Measurements from ENCODE around the gene DNAJA2. TPM values are rescaled to one million over a fixed set of nuclear protein-coding genes. Genes with fewer than 3 reads are reported as not detected.

Gene DNAJA2
- polyA plus RNA-seq, 2 of the 4 experiments (the other 2 are of a cell fraction): 33.7 to 82.3 TPM

DNA sequence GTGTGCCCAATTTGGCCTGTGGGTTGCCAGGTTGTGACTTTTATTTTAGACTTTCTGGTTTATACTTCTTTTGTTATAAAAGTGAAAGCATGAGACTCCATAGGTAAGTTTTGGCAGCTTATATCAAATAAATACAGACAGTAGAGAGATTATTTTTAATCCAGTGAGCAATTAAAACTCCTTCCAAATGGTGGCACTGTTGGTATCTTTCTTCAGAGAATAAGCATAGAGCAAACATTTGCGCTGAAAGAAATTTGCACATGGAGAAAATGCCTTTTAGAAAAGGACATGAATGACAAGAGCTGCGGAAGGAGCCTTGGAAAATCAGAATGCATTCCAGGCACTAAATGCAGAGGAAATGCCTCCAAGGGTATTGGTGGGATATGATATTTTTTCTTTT lies 46.1 kb upstream of the DNAJA2 start:
- Histone ChIP-seq H3K4me3 (no peak overlapping the region), H3K27ac (no peak overlapping the region), H3K4me1 (no peaks in the 10 kb centered on the region; the same call in 2 of the 3 replicates), H3K4me2 (no peak overlapping the region; the same call in 2 of the 3 replicates), H3K9me3 (no peaks in the 10 kb centered on the region)
- CTCF ChIA-PET: interaction anchor here (0.7 to 2.9 kb wide), 18 partner anchors 9 to 1302 kb away, joined by 3 to 9 read pairs (median 4); partner anchors contain the start of genes DNAJA2 and NETO2
- WGBS (ENCODE audit: missing lambda C conversion rate): 61% methylated on average over 2 of the region's 2 CpGs
- TF ChIP-seq RAD21 (conservative IDR thresholded peaks at IDR 0.05 in 1 of 2, IDR thresholded peaks at IDR 0.05 in 1 of 2): peak; percentile 19 to 42; a peak in 3 of 5 replicates
- TF ChIP-seq, protein P1, sequence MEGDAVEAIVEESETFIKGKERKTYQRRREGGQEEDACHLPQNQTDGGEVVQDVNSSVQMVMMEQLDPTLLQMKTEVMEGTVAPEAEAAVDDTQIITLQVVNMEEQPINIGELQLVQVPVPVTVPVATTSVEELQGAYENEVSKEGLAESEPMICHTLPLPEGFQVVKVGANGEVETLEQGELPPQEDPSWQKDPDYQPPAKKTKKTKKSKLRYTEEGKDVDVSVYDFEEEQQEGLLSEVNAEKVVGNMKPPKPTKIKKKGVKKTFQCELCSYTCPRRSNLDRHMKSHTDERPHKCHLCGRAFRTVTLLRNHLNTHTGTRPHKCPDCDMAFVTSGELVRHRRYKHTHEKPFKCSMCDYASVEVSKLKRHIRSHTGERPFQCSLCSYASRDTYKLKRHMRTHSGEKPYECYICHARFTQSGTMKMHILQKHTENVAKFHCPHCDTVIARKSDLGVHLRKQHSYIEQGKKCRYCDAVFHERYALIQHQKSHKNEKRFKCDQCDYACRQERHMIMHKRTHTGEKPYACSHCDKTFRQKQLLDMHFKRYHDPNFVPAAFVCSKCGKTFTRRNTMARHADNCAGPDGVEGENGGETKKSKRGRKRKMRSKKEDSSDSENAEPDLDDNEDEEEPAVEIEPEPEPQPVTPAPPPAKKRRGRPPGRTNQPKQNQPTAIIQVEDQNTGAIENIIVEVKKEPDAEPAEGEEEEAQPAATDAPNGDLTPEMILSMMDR (IDR thresholded peaks at IDR 0.05): peak; percentile 45
- TF ChIP-seq, protein P2, sequence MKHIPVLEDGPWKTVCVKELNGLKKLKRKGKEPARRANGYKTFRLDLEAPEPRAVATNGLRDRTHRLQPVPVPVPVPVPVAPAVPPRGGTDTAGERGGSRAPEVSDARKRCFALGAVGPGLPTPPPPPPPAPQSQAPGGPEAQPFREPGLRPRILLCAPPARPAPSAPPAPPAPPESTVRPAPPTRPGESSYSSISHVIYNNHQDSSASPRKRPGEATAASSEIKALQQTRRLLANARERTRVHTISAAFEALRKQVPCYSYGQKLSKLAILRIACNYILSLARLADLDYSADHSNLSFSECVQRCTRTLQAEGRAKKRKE (CRISPR knock-in tag; IDR thresholded peaks at IDR 0.05; ENCODE audit: low read depth): no peak
- FAIRE-seq: no peak
- DNase-seq (ENCODE audit: low read depth in 1 of 2, low spot score in 1 of 2): peak in 1 of 2 experiments; percentile 21
- POLR2A ChIA-PET: no interaction called here
- ATAC-seq: peak in 1 of 2 experiments; percentile 45; a peak in 1 of 6 replicates

DNA sequence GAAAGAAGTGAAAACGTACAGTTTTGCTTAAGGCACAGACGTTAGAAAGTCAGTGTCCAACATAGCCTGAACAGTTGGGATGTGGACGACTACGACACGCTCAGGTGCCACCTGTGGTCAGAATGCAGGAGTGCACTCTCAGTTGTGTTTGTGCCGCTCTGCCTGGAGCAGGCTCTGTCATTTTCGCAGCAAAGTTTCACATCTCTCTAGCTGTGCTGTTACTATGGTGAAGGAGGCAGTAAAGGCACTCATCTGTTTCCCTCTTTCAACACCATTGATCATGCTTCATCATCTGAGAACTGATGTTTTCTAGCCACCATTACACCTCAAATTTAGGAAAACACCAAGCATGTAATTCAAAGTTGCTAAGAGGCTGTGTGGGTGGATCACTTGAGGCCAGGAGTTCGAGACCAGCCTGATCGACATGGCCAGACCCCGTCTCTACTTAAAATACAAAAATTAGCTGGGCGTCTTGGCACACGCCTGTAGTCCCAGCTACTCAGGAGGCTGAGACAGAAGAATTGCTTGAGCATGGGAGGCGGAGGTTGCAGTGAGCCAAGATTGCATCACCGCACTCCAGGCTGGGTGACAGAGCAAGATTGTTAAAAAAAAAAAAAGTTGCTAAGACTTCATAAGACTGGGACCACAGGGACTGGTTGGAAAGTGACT lies 44.9 kb upstream of the DNAJA2 start:
- DNase-seq (ENCODE audit: low read depth in 1 of 2, low spot score in 1 of 2) (peak; percentile 75 to 80), FAIRE-seq (peak; percentile 90), ATAC-seq (peak; percentile 99 to 100)
- TF ChIP-seq RAD21 (conservative IDR thresholded peaks at IDR 0.05 in 1 of 2, IDR thresholded peaks at IDR 0.05 in 1 of 2): peak; percentile 40 to 52; a peak in 4 of 5 replicates
- no peak for TF ChIP-seq MAZ (IDR thresholded peaks at IDR 0.05; ENCODE audit: borderline replicate concordance, low read depth, low read length)
- TF ChIP-seq SMC3 (IDR thresholded peaks at IDR 0.05): peak; percentile 34
- CTCF ChIA-PET: interaction anchor here (0.5 to 2.9 kb wide), 15 partner anchors 11 to 1303 kb away, joined by 3 to 9 read pairs (median 4); partner anchors contain the start of genes DNAJA2 and NETO2
- Histone ChIP-seq H3K9me3 (no peaks in the 10 kb centered on the region), H3K4me1 (no peaks in the 10 kb centered on the region; the same call in 2 of the 3 replicates), H3K4me3 (no peak overlapping the region), H3K27ac (no peak overlapping the region), H3K4me2 (no peak overlapping the region)
- WGBS (ENCODE audit: missing lambda C conversion rate): 39% methylated on average over 14 of the region's 14 CpGs
- POLR2A ChIA-PET: no interaction called here

DNA sequence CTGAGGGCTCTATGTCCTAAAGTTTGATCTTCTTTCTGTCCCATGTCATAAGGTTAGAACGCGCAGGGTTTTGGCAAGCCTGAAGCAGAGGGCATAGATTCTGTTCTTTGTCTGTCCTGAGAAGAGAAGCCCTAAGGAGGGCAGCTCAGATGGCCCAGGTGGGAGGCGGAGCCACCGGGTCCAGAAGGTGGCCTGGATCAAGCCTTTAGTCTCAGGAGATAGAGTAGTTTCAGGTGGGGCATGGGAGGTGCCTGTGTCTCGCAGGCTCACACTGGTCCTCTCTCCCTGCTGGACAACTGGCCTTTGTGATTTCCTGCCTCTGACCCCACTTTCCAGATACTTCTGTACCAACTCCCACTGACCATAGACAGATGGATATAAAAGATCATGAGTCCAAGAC lies 44.2 kb upstream of the DNAJA2 start:
- WGBS (ENCODE audit: missing lambda C conversion rate): 83% methylated on average over 5 of the region's 5 CpGs
- FAIRE-seq (no peak), ATAC-seq (peak in 1 of 2 experiments; percentile 41; a peak in 3 of 6 replicates), DNase-seq (ENCODE audit: low read depth in 1 of 2, low spot score in 1 of 2) (no peak)
- Histone ChIP-seq H3K4me1 (no peaks in the 10 kb centered on the region; the same call in 2 of the 3 replicates), H3K4me3 (no peak overlapping the region), H3K9me3 (no peaks in the 10 kb centered on the region), H3K4me2 (no peak overlapping the region), H3K27ac (no peak overlapping the region)
- TF ChIP-seq HDAC2 (IDR thresholded peaks at IDR 0.05) (no peak), ZSCAN20 (CRISPR knock-in tag; IDR thresholded peaks at IDR 0.05) (no peak), EP300 (IDR thresholded peaks at IDR 0.05) (no peak), SMC3 (IDR thresholded peaks at IDR 0.05) (no peak), ZFP36 (IDR thresholded peaks at IDR 0.05; ENCODE audit: borderline replicate concordance, partially characterized antibody) (no peak), NR3C1 (IDR thresholded peaks at IDR 0.05) (no peak), MYC (IDR thresholded peaks at IDR 0.05; ENCODE audit: borderline replicate concordance, low read length) (no peak), TFCP2L1 (CRISPR knock-in tag; IDR thresholded peaks at IDR 0.05) (no peak), BHLHE40 (IDR thresholded peaks at IDR 0.05; ENCODE audit: low read depth, low read length) (no peak), MAFK (IDR thresholded peaks at IDR 0.05; ENCODE audit: partially characterized antibody) (no peak), SREBF2 (IDR thresholded peaks at IDR 0.05) (no peak), MAZ (IDR thresholded peaks at IDR 0.05; ENCODE audit: borderline replicate concordance, low read depth, low read length) (no peak), ZNF302 (CRISPR knock-in tag; IDR thresholded peaks at IDR 0.05) (no peak), RCOR1 (IDR thresholded peaks at IDR 0.05; ENCODE audit: low read depth, low read length) (no peak), FOXS1 (CRISPR knock-in tag; IDR thresholded peaks at IDR 0.05) (no peak), HOXB13 (CRISPR knock-in tag; IDR thresholded peaks at IDR 0.05; ENCODE audit: low read depth) (no peak)
- TF ChIP-seq, protein P3, sequence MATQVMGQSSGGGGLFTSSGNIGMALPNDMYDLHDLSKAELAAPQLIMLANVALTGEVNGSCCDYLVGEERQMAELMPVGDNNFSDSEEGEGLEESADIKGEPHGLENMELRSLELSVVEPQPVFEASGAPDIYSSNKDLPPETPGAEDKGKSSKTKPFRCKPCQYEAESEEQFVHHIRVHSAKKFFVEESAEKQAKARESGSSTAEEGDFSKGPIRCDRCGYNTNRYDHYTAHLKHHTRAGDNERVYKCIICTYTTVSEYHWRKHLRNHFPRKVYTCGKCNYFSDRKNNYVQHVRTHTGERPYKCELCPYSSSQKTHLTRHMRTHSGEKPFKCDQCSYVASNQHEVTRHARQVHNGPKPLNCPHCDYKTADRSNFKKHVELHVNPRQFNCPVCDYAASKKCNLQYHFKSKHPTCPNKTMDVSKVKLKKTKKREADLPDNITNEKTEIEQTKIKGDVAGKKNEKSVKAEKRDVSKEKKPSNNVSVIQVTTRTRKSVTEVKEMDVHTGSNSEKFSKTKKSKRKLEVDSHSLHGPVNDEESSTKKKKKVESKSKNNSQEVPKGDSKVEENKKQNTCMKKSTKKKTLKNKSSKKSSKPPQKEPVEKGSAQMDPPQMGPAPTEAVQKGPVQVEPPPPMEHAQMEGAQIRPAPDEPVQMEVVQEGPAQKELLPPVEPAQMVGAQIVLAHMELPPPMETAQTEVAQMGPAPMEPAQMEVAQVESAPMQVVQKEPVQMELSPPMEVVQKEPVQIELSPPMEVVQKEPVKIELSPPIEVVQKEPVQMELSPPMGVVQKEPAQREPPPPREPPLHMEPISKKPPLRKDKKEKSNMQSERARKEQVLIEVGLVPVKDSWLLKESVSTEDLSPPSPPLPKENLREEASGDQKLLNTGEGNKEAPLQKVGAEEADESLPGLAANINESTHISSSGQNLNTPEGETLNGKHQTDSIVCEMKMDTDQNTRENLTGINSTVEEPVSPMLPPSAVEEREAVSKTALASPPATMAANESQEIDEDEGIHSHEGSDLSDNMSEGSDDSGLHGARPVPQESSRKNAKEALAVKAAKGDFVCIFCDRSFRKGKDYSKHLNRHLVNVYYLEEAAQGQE (IDR thresholded peaks at IDR 0.05): no peak
- ChIA-PET POLR2A (no interaction called here), CTCF (interaction anchor here (2.0 to 2.9 kb wide), 3 partner anchors 20 to 88 kb away, joined by 6 to 9 read pairs (median 6); no protein-coding TSS in a partner anchor)
